MM.1S (cell line): Measurements from ENCODE around the gene TMEM238.
A peak's percentile ranks its signal among the peaks of the same experiment; 100 is the strongest.

Experiments
- DNase-seq: peaks from one replicate; pipeline ENCODE4 v3.0.0-alpha.2; 2015
- H2AFZ ChIP-seq: fragments of 300-600 bp; sonication (generic); 2 replicates; pipeline ENCODE4 v1.6.0; 2016; ENCODE audit warnings: antibody characterized with exemption, low read length
- H3F3A ChIP-seq: fragments of 300-600 bp; sonication (generic); 2 replicates; pipeline ENCODE4 v1.6.1; 2016; ENCODE audit warnings: mild to moderate bottlenecking, antibody characterized with exemption, low read length, moderate library complexity, mixed read lengths; ENCODE audit not compliant: insufficient read depth
- H3K27ac ChIP-seq: fragments of 300-600 bp; sonication (generic); 2 replicates; pipeline ENCODE4 v1.5.1; 2016; ENCODE audit warnings: mild to moderate bottlenecking, low read length
- H3K27me3 ChIP-seq: fragments of 300-600 bp; sonication (generic); replicated peaks from 2 replicates; pipeline ENCODE4 v1.6.0; 2016; ENCODE audit warnings: low read length; ENCODE audit not compliant: insufficient read depth
- H3K36me3 ChIP-seq: fragments of 300-600 bp; sonication (generic); replicated peaks from 2 replicates; pipeline ENCODE4 v1.6.1; 2016; ENCODE audit warnings: mild to moderate bottlenecking, low read length, mixed read lengths; ENCODE audit not compliant: insufficient read depth
- H3K4me1 ChIP-seq: fragments of 300-600 bp; sonication (generic); 2 replicates; pipeline ENCODE4 v1.6.1; 2016; ENCODE audit warnings: low read length, mixed read lengths
- H3K4me2 ChIP-seq: fragments of 300-600 bp; sonication (generic); 2 replicates; pipeline ENCODE4 v1.6.0; 2016; ENCODE audit warnings: low read depth, low read length
- H3K4me3 ChIP-seq: fragments of 300-600 bp; sonication (generic); 2 replicates; pipeline ENCODE4 v1.5.1; 2016; ENCODE audit warnings: low read length, mixed read lengths
- H3K79me2 ChIP-seq: fragments of 300-600 bp; sonication (generic); 2 replicates; pipeline ENCODE4 v1.6.1; 2016; ENCODE audit warnings: mixed run types, low read length, mixed read lengths
- H3K9ac ChIP-seq: fragments of 300-600 bp; sonication (generic); 2 replicates; pipeline ENCODE4 v1.6.1; 2016; ENCODE audit warnings: low read length, mixed read lengths
- H3K9me2 ChIP-seq: fragments of 300-600 bp; sonication (generic); replicated peaks from 2 replicates; pipeline ENCODE4 v1.6.1; 2016; ENCODE audit warnings: mild to moderate bottlenecking, low read length, mixed read lengths; ENCODE audit not compliant: insufficient read depth
- H3K9me3 ChIP-seq: fragments of 300-600 bp; sonication (generic); replicated peaks from 2 replicates; pipeline ENCODE4 v1.6.1; 2016; ENCODE audit warnings: mild to moderate bottlenecking, low read length, mixed read lengths; ENCODE audit not compliant: insufficient read depth
- H4K20me1 ChIP-seq: fragments of 300-600 bp; sonication (generic); 2 replicates; pipeline ENCODE4 v1.6.1; 2016; ENCODE audit warnings: mild to moderate bottlenecking, low read length, moderate library complexity, mixed read lengths; ENCODE audit not compliant: insufficient read depth
- CTCF ChIP-seq: fragments of 300-600 bp; sonication (generic); IDR thresholded peaks from 2 replicates; pipeline ENCODE4 v1.5.1; 2016; ENCODE audit warnings: antibody characterized with exemption, low read length, mixed read lengths
- EZH2 ChIP-seq: fragments of 300-600 bp; sonication (generic); optimal IDR thresholded peaks from 2 replicates; pipeline ENCODE3; 2017; ENCODE audit warnings: low read depth, mild to moderate bottlenecking, antibody characterized with exemption, low read length, mixed read lengths
- EZH2phosphoT487 ChIP-seq: fragments of 300-600 bp; sonication (generic); IDR thresholded peaks from 2 replicates; pipeline ENCODE4 v1.6.1; 2018; ENCODE audit warnings: antibody characterized with exemption, low read length

Gene TMEM238

GRCh38 chr19:55382522-55383054 lies 1.5 kb downstream of the TMEM238 start:
- peak overlapping the region; percentile 74; the same call in 1 of the 2 replicates for H3K9ac ChIP-seq
- H3K9me2 ChIP-seq, result no peaks in the 10 kb centered on the region
- no peaks in the 10 kb centered on the region for H3K9me3 ChIP-seq
- DNase-seq, result no peak
- peaks cover 48% of the 10 kb centered on the region for H3K79me2 ChIP-seq
- H3K36me3 ChIP-seq, result peaks cover 9% of the 10 kb centered on the region; the same call in 1 of the 2 replicates
- H2AFZ ChIP-seq, result no peak overlapping the region
- TF ChIP-seq CTCF (no peak), EZH2phosphoT487 (no peak), EZH2 (no peak)
- H3K4me3 ChIP-seq, result peak overlapping the region; percentile 68; the same call in 1 of the 2 replicates
- H3K27ac ChIP-seq, result no peak overlapping the region
- peak overlapping the region; percentile 63; the same call in 1 of the 2 replicates for H3K4me2 ChIP-seq
- H3K27me3 ChIP-seq, result no peaks in the 10 kb centered on the region
- H3F3A ChIP-seq, result peaks cover 35% of the 10 kb centered on the region
- peaks cover 15% of the 10 kb centered on the region for H4K20me1 ChIP-seq
- H3K4me1 ChIP-seq, result peaks cover 29% of the 10 kb centered on the region

- DNase-seq, result no peak
- Histone ChIP-seq H3K27ac (no peak overlapping the region), H3F3A (peaks cover 30% of the 10 kb centered on the region), H3K4me3 (no peak overlapping the region), H3K79me2 (peaks cover 42% of the 10 kb centered on the region), H3K4me1 (peaks cover 23% of the 10 kb centered on the region), H3K9me3 (no peaks in the 10 kb centered on the region), H3K9ac (no peak overlapping the region), H3K9me2 (no peaks in the 10 kb centered on the region), H2AFZ (no peak overlapping the region), H3K27me3 (no peaks in the 10 kb centered on the region), H3K4me2 (no peak overlapping the region), H3K36me3 (peaks cover 5% of the 10 kb centered on the region; the same call in 1 of the 2 replicates), H4K20me1 (peaks cover 10% of the 10 kb centered on the region)
- TF ChIP-seq CTCF (no peak), EZH2 (no peak), EZH2phosphoT487 (no peak)
Observed at GRCh38 chr19:55382013-55382412, 2.1 kb downstream of the TMEM238 start.

GRCh38 chr19:55379174-55379573 lies 4.9 kb downstream of the TMEM238 start:
- Histone ChIP-seq H3K79me2 (peaks cover 21% of the 10 kb centered on the region), H3K9me2 (no peaks in the 10 kb centered on the region), H3K36me3 (no peaks in the 10 kb centered on the region), H3K9ac (no peak overlapping the region), H3K4me1 (peaks cover 13% of the 10 kb centered on the region; the same call in 1 of the 2 replicates), H3K9me3 (no peaks in the 10 kb centered on the region), H2AFZ (no peak overlapping the region), H3K27me3 (0 out of 2 replicates have a peak, but pooled peaks cover 6% of the 10 kb centered on the region), H3K27ac (no peak overlapping the region), H3K4me2 (no peak overlapping the region), H3K4me3 (no peak overlapping the region), H3F3A (peaks cover 5% of the 10 kb centered on the region), H4K20me1 (no peaks in the 10 kb centered on the region)
- no peak for TF ChIP-seq CTCF
- no peak for TF ChIP-seq EZH2phosphoT487
- no peak for DNase-seq
